Measurements from ENCODE around the gene FOXN3. TPM values are rescaled to one million over a fixed set of nuclear protein-coding genes. Genes with fewer than 3 reads are reported as not detected.

The FOXN3 gene
- total RNA-seq, 4 donors from 2014 or later, result 98.7 to 116 (median 103) TPM

- H3K27me3 ChIP-seq, result no peaks in the 10 kb centered on the region
- H3K36me3 ChIP-seq, result no peaks in the 10 kb centered on the region
- no peak for TF ChIP-seq CTCF (IDR thresholded peaks at IDR 0.05)
- no peak for TF ChIP-seq POLR2A (IDR thresholded peaks at IDR 0.05)
- no peak for TF ChIP-seq EP300 (IDR thresholded peaks at IDR 0.05)
- peaks cover 0 to 41% (median 10%) of the 10 kb centered on the region in 4 donors for H3K4me1 ChIP-seq
- no peaks in the 10 kb centered on the region for H3K9me3 ChIP-seq
- 66 to 70% methylated on average over 4 of the region's 4 CpGs for WGBS, 2 donors
- H3K27ac ChIP-seq, result no peak overlapping the region
- no peak overlapping the region for H3K4me3 ChIP-seq
- no peak for DNase-seq (ENCODE audit: low spot score in 2 of 2)
Measured at GRCh38 chr14:89225607-89226006, 191.4 kb downstream of the FOXN3 start.

GRCh38 chr14:89221109-89221810, 195.8 kb downstream of the FOXN3 start:
- Histone ChIP-seq H3K4me1 (peaks cover 0 to 32% (median 9%) of the 10 kb centered on the region in 4 donors), H3K27me3 (no peaks in the 10 kb centered on the region), H3K36me3 (no peaks in the 10 kb centered on the region), H3K9me3 (no peaks in the 10 kb centered on the region), H3K27ac (no peak overlapping the region), H3K4me3 (no peak overlapping the region)
- DNase-seq (ENCODE audit: low spot score in 2 of 2), result no peak
- TF ChIP-seq POLR2A (IDR thresholded peaks at IDR 0.05) (no peak), EP300 (IDR thresholded peaks at IDR 0.05) (no peak), CTCF (IDR thresholded peaks at IDR 0.05) (no peak)
- 27 to 31% methylated on average over 5 of the region's 5 CpGs for WGBS, 2 donors

GRCh38 chr14:89219051-89219450, 198.0 kb downstream of the FOXN3 start:
- H3K9me3 ChIP-seq, result no peaks in the 10 kb centered on the region
- no peaks in the 10 kb centered on the region for H3K36me3 ChIP-seq
- no peak overlapping the region for H3K27ac ChIP-seq
- no peak for TF ChIP-seq CTCF (IDR thresholded peaks at IDR 0.05)
- TF ChIP-seq EP300 (IDR thresholded peaks at IDR 0.05), result no peak
- TF ChIP-seq POLR2A (IDR thresholded peaks at IDR 0.05), result no peak
- 90% methylated on average over 6 of the region's 6 CpGs for WGBS, 2 donors
- H3K27me3 ChIP-seq, result no peaks in the 10 kb centered on the region
- no peak for DNase-seq (ENCODE audit: low spot score in 2 of 2)
- peaks cover 0 to 47% (median 12%) of the 10 kb centered on the region in 4 donors for H3K4me1 ChIP-seq
- no peak overlapping the region for H3K4me3 ChIP-seq

- no peak overlapping the region for H3K27ac ChIP-seq
- DNase-seq (ENCODE audit: low spot score in 2 of 2), result no peak
- H3K4me3 ChIP-seq, result no peak overlapping the region
- H3K9me3 ChIP-seq, result no peaks in the 10 kb centered on the region
- no peaks in the 10 kb centered on the region for H3K27me3 ChIP-seq
- H3K36me3 ChIP-seq, result no peaks in the 10 kb centered on the region
- no peak for TF ChIP-seq CTCF (IDR thresholded peaks at IDR 0.05)
- TF ChIP-seq EP300 (IDR thresholded peaks at IDR 0.05), result no peak
- TF ChIP-seq POLR2A (IDR thresholded peaks at IDR 0.05), result no peak
- WGBS, 2 donors, result 72 to 85% methylated on average over 4 of the region's 4 CpGs
- peaks cover 0 to 49% (median 12%) of the 10 kb centered on the region in 4 donors for H3K4me1 ChIP-seq
Measured at GRCh38 chr14:89217891-89218290, 199.1 kb downstream of the FOXN3 start.

- WGBS, 2 donors, result 32 to 37% methylated on average over 7 of the region's 7 CpGs
- H3K9me3 ChIP-seq, result no peaks in the 10 kb centered on the region
Measured at GRCh38 chr14:89215531-89215930, 201.5 kb downstream of the FOXN3 start.

More at GRCh38 chr14:89215531-89215930, 201.5 kb downstream of the FOXN3 start:
- Histone ChIP-seq H3K4me1 (peaks cover 0 to 41% (median 7%) of the 10 kb centered on the region in 4 donors), H3K36me3 (no peaks in the 10 kb centered on the region), H3K27me3 (no peaks in the 10 kb centered on the region), H3K27ac (no peak overlapping the region), H3K4me3 (no peak overlapping the region)
- no peak for DNase-seq (ENCODE audit: low spot score in 2 of 2)
- TF ChIP-seq CTCF (IDR thresholded peaks at IDR 0.05), result no peak
- no peak for TF ChIP-seq EP300 (IDR thresholded peaks at IDR 0.05)
- no peak for TF ChIP-seq POLR2A (IDR thresholded peaks at IDR 0.05)
